ENCODE data around the gene TNS1.

Gene TNS1

DNA sequence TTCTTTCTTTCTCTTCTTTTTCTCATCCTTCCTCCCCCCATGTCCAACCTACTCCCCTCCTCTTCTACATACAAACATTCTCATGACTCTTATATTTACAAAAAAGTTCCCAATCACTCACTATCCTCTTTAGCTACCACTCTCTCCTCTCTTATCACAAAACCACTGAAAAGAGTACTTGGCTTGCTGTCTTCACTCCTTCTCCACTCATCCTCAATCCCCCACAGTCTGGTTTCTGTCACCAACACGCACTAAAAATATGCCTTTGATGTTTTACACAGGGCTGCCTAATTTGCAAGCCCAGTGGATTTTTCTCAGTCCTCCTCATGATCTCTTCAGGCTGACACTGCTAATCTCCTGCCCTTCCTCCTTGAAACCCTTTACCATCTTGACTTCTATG, 159.5 kb downstream of the TNS1 start:
- DNase-seq, result no peak

DNA sequence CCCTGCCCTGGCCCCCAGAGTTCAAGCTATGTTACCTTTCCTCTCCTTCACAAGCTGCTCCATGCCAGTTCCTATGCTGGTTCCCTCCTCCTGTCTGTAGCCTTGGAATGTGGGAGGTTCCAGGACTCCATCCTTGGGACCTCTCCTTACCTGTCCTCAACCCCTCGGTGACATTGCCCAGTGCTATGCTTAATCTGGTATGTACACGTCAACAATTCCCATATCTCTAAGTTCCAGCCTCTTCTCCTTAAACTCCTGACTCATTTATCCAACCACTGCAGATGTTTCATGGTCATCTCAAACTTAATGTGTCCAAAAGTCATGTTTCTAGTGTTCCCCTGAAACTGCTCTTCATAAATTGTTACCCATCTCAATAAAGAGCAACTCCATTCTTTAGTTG, 160.8 kb downstream of the TNS1 start:
- DNase-seq, result no peak

DNA sequence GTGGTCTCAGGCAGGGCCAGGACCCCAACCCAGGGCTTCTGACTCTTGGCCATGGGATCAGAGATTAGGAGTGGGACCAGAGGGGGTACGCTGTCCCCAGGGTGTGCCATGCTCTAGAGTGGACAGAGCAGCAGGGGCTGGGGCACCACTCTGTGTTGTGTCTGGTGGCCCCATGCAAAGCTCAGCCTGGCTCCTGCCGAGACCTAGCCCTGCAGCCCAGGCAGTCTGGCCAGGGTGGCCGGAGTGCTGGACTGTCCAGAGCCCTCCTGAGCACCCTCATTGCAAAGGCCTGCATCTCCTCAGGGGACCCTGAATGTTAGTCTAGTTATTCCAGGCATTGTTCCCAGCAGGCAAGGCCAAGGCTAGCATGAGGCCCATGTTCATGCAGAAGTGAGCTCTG, 162.3 kb downstream of the TNS1 start:
- DNase-seq, result no peak

DNA sequence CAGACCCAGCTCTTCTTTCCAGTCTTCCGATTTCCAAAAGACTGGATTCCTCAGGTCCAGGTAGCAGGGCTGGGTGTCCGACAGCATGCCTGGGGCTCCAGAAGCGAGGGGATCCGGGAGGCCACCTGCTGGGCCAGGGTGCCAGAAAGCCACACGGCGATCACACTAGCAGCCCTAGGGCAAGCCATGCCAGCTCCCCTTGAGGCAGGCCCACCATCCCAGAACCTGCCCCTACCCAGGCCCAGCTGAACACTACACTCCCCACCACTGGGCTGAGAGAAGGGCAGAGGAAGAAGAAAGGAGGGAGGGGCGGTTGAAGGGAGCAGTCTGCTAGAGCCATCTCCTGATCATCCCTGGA, 163.1 kb downstream of the TNS1 start:
- DNase-seq, result no peak

DNA sequence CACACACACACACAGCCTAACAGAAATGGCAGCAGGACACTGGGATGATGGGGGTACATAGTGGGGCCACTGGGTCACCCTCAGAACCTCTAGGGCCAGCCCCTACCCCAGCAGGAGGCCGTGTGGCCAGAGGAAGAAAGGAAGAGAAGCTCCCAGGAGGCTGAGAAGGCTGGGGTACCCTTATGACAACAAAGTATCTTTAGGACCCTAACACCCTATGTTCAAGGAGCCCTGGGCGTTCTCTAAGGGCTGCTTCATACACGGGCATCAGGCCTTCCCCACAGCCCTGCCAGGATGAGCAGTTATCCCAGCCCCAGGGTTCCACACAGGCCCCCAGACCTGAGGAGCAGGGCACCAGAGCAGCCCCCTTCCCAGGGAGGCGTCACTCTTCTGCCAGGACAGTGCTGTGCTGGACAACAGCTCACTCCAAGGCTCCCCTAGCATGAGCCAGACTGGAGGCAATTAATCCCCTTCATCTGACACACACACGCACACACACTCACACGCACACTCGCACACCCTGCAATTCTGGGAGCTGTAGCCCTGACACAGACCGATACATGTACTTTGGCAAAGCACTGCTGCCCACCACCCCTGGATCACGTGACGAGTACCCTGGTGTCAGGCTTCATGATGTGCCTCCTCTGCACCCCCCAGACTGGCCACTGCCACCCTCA, 163.6 kb downstream of the TNS1 start:
- no peak for DNase-seq

DNA sequence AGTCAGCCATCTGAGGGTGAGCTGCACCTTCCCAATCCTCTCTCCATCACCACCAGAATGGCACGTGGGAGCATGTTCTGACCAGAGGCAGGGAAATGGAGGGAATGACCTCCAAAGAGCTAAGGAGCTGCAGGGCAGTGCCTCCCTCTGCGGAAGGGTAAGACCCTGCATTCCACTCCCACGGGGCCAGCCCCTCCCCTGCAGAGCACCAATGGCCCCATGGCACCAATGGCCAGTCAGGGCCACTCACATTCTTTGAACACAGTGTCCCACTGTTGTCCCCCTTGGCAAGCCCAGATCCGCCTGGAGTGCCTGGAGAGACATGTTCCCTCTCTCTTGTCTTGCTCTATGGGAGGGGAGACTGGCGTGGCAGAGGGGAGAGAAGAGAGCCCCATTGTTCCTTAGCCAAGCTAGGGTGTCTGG, 164.4 kb downstream of the TNS1 start:
- no peak for DNase-seq

DNA sequence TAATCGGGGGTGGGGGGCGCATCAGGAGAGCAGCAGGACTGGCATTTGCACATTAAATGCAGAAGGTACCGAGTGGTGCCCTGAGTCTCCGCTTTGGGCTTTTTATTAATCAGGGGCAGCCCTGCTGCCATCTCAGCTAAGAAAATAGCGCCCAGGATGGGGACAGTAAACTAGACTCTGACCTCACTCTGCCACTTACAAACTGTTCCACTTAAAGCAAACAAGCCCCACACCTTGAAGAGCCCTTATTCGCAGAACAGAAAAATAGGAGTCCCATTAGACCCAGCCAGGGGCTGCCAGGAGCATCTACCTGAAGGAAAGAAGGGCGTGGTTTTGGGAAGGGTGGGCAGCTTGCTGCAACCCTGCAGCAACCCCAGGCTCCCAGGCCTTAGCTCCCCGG, 165.3 kb downstream of the TNS1 start:
- DNase-seq, result no peak

DNA sequence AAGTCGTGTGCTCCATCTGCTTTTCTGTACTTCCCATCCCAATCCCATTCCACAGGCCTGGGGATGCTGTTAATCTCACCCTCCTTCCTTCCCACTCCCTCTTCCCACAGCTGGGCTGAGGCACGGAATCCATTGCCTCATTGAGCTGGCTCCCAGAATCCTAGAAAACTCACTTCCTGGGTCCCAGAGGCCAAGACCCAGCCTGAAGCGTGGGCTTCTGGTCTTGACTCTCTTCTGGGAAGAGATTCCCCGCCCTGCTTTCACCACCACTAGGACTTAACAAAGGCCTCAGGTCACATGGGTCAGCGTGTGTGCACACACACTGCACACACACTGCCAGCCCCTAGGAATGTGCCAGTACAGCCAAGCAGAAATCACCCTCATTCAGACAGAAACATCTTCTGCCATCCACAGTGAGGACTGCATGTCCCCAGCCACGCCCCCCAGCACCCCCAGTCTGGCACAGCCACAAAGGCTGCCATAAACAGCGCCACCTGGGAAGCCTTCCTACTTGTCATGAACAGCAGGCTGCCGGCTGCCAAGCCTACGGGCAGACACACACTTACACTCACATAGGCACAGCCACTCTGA, 165.8 kb downstream of the TNS1 start:
- no peak for DNase-seq

DNA sequence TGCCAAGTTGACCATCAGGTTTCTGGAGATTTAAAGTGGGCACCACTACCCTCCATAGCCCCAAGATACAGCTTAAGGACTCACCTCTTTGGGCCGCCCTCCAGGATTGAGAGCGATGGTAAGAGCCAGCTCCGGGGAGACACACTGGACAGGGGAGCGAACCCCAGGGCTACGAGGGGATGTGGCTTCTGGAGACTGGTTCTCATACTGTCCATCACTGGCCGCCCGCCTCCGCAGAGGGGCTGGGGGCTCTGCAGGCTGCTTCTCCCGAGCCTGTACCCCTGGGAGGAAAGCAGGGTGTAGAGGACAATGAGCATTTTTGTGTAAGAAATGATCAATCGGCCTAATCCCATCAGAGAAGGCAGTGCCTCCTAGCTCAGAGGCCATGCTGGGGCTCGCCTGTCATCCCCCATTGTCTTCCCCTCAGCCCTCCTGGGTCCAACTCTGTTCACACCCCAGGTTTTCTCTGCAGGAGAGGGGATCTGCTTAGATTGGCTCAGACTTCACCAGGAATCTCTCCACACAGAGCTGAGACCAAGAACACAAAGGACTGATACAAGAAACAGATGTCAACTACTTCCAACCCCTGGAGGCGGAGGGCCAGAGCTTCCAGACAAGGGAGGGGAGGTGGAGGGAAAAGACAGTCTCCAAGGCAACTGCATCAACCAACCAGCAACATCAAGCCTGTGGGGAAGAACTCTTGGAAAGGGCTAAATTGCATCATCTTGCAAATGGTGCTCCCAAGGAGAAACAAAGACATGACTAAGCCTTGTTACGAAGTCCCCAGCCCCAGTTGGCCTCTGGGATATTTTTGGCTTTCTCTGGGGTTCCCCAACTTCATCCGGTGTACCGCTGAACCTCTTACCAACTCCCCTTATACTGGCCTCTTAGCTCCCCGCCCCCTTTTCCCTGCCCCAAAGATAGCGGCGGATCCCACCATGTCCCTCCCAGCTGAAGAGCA, 166.6 kb downstream of the TNS1 start:
- DNase-seq, result no peak

DNA sequence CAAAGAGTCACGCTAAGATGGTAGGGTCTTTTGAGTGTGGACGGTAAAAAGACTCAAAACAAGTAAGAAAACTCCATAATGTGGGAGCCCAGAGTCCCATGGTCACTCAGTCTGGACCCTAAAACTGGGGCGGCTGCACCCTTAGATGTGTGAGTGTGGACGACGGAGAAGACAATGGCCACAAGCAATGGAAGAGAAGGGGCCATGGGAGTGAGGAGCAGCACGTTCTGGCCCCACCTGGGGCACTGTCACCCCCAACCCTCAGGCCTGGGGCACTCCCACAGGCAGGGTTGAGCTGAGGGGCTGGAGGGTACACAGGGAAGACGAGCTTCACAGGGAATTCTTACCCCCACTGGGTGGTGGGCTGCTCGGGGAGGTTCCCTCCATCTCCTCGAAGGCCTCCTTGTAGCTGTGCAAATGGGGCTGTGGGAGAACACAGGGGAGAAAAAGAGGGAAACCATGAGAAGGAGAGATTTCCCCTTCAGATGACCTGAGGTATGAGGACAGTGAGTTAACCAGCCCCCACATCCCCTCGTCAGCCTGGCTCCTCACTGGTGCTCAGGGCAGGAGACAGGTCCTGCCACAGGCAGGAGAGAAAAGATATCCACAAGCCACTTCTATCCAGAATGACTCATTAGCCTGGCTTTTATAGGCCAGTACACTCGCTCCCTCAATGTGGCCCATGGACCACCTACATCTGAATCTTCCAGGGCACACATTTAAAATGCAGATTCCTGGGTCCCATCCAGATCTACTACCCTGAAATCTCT, 167.9 kb downstream of the TNS1 start:
- DNase-seq, result no peak

DNA sequence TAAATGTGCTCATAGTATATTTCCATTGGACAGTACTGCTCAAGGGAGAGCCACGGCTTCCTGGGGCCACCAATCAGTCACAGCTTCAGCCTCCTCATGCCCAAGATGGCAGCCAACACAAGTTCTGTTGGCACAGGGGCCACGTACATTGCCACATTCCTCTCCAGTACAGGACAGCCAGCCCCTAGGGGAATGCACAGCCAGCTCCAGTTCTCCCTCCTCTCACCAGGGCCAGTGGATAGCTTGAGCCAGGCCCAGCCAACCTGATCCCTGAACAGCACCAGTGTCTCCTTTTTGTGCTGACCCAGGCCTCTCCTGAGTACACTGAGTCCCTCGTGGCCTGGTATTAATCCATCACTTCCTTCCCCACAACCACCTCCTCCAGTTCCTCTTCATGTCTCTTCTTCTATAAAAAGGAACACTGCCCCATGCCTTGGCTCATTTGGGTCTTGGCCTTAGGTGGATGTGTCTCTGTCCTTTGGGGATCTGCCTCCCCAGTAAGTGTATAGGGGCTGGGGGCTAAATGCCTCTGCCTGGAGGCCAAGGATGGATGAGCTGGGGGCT, 168.7 kb downstream of the TNS1 start:
- no peak for DNase-seq

DNA sequence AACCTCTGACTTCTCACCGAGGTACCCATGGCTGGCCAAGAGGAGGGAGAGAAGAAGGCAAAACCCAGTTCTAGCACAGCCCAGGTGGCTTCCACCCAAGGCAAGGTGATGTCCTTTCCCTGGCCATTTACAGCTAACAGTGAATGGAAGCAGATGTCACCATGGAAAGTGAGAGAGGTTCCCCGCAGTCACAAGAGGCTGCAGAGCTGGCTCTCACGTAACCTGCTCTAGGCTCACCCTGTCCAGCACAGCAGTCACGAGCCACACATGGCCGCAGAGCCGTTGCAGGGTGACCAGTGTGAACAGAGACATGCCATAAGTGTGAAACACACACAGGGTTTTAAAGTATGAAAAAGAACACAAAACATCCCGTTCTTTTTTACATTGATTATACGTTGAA, 169.4 kb downstream of the TNS1 start:
- DNase-seq, result no peak

DNA sequence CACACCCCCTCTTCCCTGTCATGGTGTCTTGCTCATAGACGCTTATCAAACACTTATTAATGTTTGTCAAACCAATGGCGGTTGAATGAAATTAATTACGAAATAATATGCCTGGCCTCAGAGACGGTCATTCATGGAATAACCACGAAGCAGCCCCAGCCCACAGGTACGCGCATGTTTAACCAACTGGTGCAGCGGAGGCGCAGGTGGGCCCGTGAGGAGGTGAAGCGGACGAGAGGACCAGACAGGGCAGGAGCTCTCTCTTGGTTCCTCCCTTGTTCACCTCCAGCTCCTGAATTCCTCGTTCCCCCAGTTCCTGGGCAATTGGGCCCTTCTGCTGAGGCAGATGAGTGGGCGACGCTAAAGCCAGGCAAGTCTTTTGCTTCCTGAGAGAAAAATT, 169.8 kb downstream of the TNS1 start:
- no peak for DNase-seq

DNA sequence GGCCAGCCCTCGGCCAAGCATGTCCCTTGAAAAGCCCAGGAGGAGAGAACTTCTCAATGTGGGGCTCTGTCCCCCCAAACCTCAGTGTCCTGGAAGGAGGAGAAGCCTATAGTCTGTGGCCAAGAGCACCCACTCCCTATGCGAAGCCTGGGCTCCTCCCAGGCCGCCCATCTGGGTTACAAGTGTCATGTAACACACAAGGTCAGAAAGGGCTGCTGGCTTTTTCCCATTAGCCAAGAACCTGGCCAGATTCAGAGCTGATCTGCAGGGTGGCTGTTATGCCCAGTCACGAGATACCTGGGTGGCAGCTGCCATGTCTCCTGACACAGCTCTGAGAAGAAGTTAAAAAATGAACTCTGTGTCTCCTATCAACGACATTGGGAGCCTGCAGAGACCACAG, 170.7 kb downstream of the TNS1 start:
- no peak for DNase-seq

DNA sequence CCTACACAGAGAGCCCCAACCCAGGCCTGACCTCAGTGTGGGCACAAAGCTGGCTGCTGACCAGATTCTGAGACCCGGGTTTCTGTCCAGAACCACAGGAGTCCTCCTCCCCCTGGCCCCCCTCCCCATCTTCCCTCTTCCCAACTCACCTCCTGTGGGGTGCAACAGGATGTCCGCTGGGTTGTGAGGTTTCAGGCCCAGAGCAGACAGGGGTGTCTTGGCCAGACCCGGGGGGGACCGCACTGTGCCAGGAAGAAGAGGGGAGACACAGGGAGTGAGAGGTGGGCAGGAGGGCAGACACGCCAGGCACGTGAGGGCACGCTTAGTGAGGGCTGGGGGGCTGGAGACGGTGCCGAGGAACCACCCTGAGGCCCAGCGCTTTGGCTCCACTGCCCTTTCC, 171.5 kb downstream of the TNS1 start:
- DNase-seq, result no peak

DNA sequence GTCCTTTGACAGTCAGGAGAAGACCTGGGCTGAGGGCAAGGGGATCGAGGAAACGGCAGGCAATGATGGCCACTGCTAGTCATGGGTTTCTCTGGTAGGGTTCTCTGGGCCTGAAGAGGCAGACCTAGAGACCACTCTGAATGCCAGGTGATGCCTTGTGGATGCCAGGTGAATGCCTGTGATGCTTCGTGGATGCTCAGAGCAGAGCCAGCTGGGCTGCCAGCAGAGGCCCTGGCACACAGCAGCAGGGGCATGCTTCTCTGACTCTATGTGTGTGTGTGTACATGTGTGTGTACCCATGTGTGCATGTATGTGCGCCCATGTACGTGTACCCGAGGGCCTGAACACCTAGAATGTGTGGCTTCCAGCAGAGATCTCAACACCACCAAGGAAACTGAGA, 172.0 kb downstream of the TNS1 start:
- DNase-seq, result no peak

DNA sequence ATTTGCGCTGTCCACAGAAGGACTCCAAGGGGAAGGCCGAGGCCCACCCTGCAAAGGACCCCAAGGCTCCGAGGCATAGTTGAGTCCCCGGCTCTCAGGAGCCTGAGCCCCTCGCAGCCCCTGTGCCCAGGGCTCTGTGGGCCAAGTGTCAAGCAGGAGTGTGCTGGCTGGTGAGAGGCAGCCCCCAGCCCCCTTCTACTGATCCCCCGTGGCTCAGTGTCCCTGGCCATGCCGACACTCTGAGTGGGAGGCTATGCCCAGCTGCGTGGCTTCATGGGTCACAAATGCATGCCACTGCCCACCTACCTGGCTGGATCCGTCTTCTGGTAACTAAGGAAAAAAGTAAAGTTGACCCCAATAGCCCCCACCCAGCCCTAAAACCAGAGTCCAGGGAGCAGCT, 172.7 kb downstream of the TNS1 start:
- no peak for DNase-seq

DNA sequence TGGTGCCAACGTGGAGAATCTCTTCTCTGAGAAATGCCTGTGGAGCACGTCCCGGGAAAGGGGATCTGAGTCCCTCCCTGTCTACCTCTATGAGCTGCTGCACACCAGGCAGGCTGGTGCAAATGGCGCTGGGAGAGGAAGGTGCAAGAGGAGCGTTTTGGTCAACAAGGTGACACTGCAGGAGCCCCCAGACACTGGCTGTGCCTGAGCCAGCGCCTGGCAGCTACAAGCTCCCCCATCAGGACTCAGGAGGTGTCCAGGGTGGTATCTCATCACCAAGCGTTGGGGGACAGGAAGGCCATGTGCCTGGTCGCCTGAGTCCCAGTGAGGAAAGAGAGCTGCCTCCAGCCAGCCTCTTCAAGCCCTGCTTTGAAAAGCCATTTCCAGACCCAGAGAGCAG, 173.4 kb downstream of the TNS1 start:
- no peak for DNase-seq

DNA sequence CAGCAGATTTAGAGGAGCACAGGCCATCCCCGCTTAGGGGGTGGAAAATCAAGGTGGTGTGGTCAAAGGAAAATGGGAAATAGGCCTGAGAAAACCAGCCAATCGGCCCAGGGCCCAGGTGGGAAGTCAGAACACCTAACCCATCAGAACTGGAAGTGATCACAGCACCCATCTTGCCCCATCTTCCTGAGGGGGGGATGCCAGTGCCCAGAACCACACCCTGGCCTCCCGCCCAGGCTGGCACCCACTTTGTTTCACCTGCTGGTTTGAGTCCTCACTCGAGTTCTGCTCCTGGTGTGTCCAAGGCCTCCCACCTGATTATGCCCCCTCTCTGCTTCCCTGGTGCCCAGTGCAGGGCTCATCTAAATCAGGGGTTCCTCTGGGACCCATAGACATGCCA, 174.5 kb downstream of the TNS1 start:
- DNase-seq, result no peak

DNA sequence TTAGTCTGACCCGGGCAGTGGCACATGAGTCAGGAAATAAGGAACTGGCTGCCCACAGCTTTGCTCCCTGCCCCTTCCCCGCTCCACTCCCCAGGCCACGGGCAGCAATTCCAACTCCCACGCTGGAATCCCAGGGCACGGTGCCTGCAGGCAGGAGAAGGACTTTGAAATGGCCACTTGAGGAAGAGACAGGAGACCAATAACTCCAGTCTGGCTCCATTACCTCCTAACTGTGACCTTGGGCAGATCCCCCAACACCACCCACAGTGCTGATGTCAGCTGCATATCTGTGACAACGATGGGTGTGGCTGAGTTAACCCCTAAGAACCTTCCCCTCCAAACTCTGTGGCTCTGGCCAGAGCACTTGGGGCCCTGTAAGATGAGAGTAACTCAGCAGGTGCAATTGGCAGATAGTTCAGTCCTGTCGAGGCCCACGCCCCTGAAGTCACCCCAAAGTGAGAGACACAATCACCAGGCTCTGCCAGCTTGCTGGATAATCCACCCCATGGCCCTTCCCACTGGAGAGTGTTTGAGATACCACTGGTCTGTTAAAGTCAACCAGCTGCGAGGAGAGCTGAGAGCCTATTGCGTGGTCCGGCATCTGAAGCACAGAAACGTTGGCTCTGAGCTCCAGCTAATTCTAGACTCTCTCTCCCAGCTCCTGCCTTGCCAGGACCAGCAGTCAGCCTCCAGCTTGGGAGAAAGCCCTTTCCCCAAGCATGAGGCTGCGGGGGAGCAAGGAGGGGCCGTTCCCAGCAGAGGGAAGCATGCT, 175.2 kb downstream of the TNS1 start:
- DNase-seq, result no peak

DNA sequence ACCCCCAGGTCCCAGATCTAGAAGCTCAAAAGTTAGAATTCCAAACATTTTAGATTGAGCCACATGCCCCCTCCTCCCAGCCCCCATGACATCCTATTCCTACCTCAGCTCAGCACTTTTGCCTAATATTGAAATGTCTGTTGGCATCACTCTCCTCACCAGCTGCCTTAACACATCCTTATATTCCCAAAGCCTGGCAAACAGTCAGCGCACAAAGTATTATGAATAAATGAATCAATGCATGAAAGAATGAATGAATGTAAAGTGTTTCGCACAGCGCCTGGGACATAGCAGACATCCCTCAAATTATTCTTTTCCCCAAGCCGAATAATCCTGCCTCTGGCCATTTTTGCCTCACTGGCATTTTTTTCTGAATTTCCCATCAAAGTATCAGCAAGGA, 175.8 kb downstream of the TNS1 start:
- DNase-seq, result no peak

DNA sequence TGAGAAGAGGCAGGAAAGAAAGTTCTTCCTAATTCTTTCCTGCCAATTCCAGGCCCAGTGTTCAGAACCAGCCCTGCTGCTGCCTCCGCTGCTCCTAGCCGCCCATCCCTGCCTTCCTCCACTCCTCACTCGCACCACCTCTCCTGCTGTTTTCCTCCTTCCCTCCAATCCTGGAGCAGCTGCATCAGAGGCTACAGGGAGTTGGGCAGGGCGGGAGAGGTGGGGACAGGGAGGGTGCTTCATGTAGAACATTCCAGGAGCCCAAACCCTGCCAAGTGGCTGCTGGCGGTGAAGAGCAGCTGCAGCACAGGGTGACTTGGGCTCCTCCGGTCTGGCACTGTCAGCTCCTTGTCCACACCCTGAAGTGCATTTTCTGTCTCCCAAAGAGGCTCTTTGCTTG, 176.3 kb downstream of the TNS1 start:
- no peak for DNase-seq
